Measurements from ENCODE around the gene BICDL1.
"Not testable (repeated sequence)": the region's sequence is repeated elsewhere in the genome, so short reads cannot be mapped to it uniquely, and the experiment has no call there.

Gene BICDL1

GRCh38 chr12:120006258-120006975 is 17.4 kb downstream of the BICDL1 start:
- no peak for DNase-seq

- no peak for DNase-seq
These were observed 18.2 kb downstream of the BICDL1 start for GRCh38 chr12:120007272-120007671.

GRCh38 chr12:120010661-120011230 is 21.7 kb downstream of the BICDL1 start:
- DNase-seq: no peak

- no peak for DNase-seq
These were observed 23.1 kb downstream of the BICDL1 start for GRCh38 chr12:120012067-120012621.

- DNase-seq: no peak
These were observed 24.8 kb downstream of the BICDL1 start for GRCh38 chr12:120013659-120014380.

- DNase-seq: not testable (repeated sequence)
These were observed 25.3 kb downstream of the BICDL1 start for GRCh38 chr12:120014381-120014735.

- DNase-seq: no peak
These were observed 26.3 kb downstream of the BICDL1 start for GRCh38 chr12:120015313-120015712.

- not testable (repeated sequence) for DNase-seq
These were observed 27.2 kb downstream of the BICDL1 start for GRCh38 chr12:120016199-120016598.

GRCh38 chr12:120019197-120019596 is 30.2 kb downstream of the BICDL1 start:
- DNase-seq: no peak

GRCh38 chr12:120019938-120020337 is 30.9 kb downstream of the BICDL1 start:
- no peak for DNase-seq

GRCh38 chr12:120024193-120024592 is 35.2 kb downstream of the BICDL1 start:
- no peak for DNase-seq

- DNase-seq: no peak
These were observed 36.6 kb downstream of the BICDL1 start for GRCh38 chr12:120025640-120026039.

GRCh38 chr12:120032242-120032641 is 43.2 kb downstream of the BICDL1 start:
- DNase-seq: no peak

- no peak for DNase-seq
These were observed 48.8 kb downstream of the BICDL1 start for GRCh38 chr12:120037851-120038250.

- no peak for DNase-seq
These were observed 50.7 kb downstream of the BICDL1 start for GRCh38 chr12:120039711-120040110.

GRCh38 chr12:120041386-120042231 is 52.6 kb downstream of the BICDL1 start:
- no peak for DNase-seq

- DNase-seq: not testable (repeated sequence)
These were observed 56.3 kb downstream of the BICDL1 start for GRCh38 chr12:120045367-120045766.

- no peak for DNase-seq
These were observed 58.0 kb downstream of the BICDL1 start for GRCh38 chr12:120047072-120047471.

- no peak for DNase-seq
These were observed 59.2 kb downstream of the BICDL1 start for GRCh38 chr12:120048263-120048662.

- DNase-seq: no peak
These were observed 60.4 kb downstream of the BICDL1 start for GRCh38 chr12:120049426-120049825.

GRCh38 chr12:120051535-120051934 is 62.5 kb downstream of the BICDL1 start:
- DNase-seq: no peak

GRCh38 chr12:120054293-120054692 is 65.3 kb downstream of the BICDL1 start:
- DNase-seq: no peak
